ENCODE data around the gene CCNA2. TPM values are rescaled to one million over a fixed set of nuclear protein-coding genes. Genes with fewer than 3 reads are reported as not detected.

Gene CCNA2
- polyA plus RNA-seq (ENCODE audit: insufficient read length in 10 of 10) = 10 to 100 TPM; 14.7 to 32.5 (median 22.0) TPM
- long read RNA-seq, donor 1, transcript CCNA2-201 (8 exons, 2,797 nt) = major isoform, 8 of 8 reads
- long read RNA-seq, donor 1, partial matches to known transcripts = 0 of 8 reads
- long read RNA-seq, donor 1, other reads (novel, unspliced or antisense) = 0 of 8 reads
- long read RNA-seq, donor 2, partial matches to known transcripts = 0 of 1 reads
- long read RNA-seq, donor 2, other reads (novel, unspliced or antisense) = 0 of 1 reads
- long read RNA-seq, donor 3 = 0 reads
- long read RNA-seq, donor 4, partial matches to known transcripts = 0 of 2 reads
- long read RNA-seq, donor 4, other reads (novel, unspliced or antisense) = 0 of 2 reads
- long read RNA-seq, donor 5, transcript CCNA2-201 (8 exons, 2,797 nt) = major isoform, 7 of 18 reads
- long read RNA-seq, donor 5, partial matches to known transcripts = 11 of 18 reads
- long read RNA-seq, donor 5, other reads (novel, unspliced or antisense) = 0 of 18 reads
- long read RNA-seq, donor 6, partial matches to known transcripts = 0 of 2 reads
- long read RNA-seq, donor 6, other reads (novel, unspliced or antisense) = 0 of 2 reads
- long read RNA-seq, donor 7, transcript CCNA2-201 (8 exons, 2,797 nt) = major isoform, 6 of 6 reads
- long read RNA-seq, donor 7, partial matches to known transcripts = 0 of 6 reads
- long read RNA-seq, donor 7, other reads (novel, unspliced or antisense) = 0 of 6 reads
- long read RNA-seq, donor 8, transcript CCNA2-201 (8 exons, 2,797 nt) = major isoform, 6 of 6 reads
- long read RNA-seq, donor 8, partial matches to known transcripts = 0 of 6 reads
- long read RNA-seq, donor 8, other reads (novel, unspliced or antisense) = 0 of 6 reads
- long read RNA-seq, donor 9 = 0 reads

DNA sequence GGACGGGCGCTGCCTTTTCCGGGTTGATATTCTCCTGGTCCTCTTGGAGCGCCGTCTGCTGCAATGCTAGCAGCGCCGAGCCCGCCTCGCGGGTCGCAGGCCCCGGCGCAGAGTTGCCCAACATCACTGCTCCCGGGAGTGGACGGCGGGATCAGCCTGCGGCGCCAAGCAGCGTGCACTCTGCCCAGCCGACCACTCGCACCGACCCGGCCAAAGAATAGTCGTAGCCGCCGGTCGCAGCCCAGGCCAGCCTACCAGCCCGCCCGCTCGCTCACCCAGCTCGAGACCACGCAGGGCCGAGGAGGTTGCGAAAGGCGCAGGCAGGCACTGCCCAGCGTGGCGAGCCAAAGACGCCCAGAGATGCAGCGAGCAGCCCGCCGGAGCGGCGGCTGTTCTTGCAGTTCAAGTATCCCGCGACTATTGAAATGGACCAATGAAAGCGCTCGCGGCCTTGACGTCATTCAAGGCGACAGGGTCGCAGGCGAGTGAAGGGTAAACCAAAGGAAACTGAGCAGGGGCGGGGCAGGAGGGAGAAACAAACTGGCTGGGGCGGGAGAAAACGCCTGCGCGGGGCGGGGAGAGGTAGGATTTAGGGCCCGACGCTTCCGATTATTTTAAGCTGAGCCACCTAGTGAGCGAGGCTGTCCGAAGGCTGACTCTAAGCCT is at the start of gene CCNA2:
Gene CCNA2, minus strand, starts transcription at position 379 of the 666 bp plus-strand sequence. Its CDS starts 255 bp downstream, at position 124.
- DNase-seq = peak; percentile 97 to 98 (median 98)

GRCh38 chr4:121869841-121870822 is 46.4 kb upstream of the CCNA2 start, which contains the start of gene BBS7:
TSS of gene BBS7 (minus strand) at chr4:121870474. CDS start at chr4:121870313, 161 bp downstream.
- peak; percentile 98 to 99 (median 98) for DNase-seq

- DNase-seq = no peak
Observed at GRCh38 chr4:121863799-121864198, 40.1 kb upstream of the CCNA2 start.

- DNase-seq = no peak
Observed at GRCh38 chr4:121861426-121861825, 37.7 kb upstream of the CCNA2 start.

DNA sequence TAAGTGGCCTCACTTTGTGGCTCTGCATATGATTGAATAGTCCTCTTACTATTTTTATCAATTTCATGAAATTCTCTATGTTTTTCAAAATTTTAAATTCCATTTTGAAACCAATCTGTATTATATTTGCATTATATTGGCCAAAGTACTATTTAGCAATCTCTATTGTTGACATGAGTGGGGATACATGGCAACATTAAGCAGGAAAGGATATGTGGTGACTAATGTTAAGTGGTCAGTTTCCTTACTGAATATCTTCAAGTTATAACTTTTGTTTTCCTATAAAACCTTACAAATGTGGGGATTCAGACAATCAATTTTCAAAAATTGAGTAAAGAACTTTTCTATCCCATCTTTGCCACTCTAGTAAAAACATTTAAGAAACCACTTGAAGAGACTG is 36.4 kb upstream of the CCNA2 start:
- DNase-seq = no peak

DNA sequence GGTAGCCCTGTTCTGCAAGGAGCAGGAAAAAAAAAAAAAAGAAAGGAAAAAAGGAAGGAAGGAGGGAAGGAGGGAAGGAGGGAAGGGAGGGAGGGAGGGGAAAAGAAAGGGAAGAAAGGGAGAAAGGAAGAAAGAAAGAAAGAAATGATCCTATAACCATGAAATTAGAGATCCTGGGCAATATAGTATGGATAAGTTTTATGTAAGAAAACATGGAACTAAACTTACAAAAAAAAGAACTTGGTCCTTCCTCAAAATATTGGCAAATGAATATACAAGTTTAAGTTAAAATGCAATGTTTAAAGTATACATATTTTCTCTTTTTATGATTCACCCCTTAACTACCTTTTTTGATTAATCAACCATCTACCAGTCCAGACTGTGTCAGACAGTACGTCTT is 27.7 kb upstream of the CCNA2 start:
- DNase-seq = no peak

DNA sequence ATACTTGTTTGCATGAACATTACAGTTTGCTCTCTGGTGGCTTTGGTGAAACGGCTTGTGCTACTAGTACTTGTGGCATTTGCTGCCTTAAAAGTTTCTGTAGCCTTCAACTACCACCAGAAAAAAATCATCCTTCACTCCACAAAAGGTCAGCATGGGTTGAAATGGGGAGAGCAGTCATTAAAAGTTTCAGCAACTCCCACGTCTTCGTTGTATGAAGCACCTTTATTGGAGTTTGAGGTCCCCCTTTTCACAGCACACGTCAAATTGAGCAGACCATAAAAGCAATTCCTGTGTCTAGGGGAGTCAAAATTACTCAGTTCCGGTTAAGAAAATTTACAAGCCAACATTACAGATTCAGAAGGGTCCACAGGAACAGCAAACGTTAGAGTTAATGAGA is 23.0 kb upstream of the CCNA2 start:
- no peak for DNase-seq

DNA sequence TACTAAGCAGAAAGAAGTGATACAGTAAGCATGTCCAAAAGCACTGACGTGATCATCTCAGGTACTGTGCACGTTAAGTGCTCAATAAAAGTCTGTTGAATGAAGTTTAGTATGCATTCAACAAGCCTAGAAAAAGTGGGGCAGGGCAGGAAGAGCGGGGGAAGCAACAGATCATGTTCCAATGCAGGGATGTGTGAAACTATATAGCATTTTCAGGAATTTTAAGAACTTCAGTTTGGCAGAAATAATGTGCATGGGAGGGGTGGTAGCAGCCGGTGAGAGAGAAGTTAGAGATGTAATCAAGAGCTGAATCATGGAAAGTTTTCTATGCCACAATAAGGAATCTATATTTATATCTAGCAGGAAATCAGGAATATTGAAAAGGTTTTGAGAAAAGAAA is 19.2 kb upstream of the CCNA2 start:
- no peak for DNase-seq

- no peak for DNase-seq
Observed at GRCh38 chr4:121838136-121838535, 14.5 kb upstream of the CCNA2 start.

DNA sequence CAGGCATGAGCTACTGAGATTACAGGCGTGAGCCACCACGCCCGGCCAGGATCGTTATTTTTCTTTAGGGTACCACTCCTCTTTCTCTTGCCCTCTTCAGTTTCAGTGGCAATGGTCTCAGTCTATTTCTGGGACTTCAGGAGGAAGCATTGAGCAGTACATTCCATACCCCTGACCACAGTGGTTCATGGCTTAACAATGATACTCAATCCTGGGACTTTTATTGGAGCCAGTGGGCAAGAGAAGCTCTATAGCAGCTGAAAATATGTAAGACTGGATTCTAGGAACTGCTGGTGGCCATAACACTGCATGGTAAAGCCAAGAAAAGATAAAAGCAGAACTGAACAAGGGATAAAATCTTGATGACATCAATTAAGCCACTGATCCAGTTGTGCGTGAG is 5.8 kb upstream of the CCNA2 start:
- no peak for DNase-seq

GRCh38 chr4:121827853-121828252 is 4.2 kb upstream of the CCNA2 start:
- DNase-seq = no peak

DNA sequence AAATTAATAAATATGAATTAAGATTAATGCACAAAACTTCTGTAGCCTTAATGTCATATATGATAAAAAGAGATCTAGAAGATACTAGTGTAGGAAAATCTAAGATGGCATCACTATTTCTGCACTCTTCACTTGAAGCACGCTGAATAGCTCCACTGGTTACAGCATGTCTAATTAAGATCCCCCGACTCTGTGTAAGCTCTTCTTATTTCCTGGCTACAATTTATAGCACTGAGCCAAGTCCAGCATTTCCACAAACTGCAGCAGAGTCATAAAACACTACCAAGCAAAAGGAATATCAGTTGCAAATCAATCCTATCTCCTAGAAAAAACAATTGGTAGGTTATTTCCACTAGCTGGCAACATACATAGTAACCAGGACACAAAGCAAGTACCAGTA is 1.3 kb upstream of the CCNA2 start:
- DNase-seq = peak in 1 of 3 donors; percentile 9

DNA sequence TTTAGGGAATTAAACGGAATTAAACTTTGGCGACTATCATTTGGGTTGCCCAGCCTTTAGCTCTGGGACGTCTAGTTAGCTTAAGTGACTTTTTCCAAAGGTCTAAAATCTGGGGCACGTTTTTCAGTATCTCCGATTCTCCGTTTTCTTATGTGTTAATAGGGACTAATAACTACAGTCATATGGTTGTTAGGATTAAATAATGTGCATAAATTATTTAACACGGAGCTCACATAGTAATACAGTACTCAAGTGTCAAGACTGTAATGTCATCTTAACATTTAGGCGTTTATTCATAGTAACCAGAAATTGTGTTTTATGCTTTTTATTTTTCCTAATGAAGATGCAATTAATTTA is 466 bp upstream of the CCNA2 start:
- no peak for DNase-seq

DNA sequence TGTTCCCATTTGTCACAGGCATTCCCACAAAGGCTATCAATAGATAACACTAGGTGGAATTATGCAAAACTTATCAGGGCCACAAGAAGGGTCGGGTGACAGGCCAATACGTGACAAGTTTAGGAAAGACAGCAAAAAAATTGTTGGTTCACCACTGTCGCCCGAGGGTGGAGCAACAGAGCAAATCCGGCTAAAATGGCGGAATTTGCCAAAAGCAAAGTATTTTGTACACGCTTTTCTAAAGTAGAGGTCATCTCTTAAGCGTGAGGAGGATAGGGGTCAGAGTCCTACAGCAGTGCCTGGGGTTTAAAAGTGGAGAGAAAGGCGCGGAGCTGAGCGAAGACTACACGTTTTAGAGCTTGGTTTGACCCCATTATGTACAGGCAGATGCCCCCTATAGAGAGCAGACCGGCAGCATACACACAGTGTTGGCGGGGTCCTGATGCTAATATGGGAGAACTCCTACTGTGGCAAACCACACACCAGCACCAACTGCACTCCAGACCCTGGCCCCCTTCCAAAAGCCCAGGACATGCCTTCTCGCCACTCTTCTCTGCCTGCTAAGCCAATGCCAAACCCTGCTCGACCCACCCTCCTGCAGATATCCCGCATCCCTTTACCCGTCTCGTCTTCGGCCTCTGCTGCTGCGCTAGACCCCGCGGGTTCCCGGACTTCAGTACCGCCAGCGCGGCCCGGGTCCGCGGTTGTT is 733 bp downstream of the CCNA2 start:
- DNase-seq = peak in 1 of 3 donors; percentile 54

DNA sequence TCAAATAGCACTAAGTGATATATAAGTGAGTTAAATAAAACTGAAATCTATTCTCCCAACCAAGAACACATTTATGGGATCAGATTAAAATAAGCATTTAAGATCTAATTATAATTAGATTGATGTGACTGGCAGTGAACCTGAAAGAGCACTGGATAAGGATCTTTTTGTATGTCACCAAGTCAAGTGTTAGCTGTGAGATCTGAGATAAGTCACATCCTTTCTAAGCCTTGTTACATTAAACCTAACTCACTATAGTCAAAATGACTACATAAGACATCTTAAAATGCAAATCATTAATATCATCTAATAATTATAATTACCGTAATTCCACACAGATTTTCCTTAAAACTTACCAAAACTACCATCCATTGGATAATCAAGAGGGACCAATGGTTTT is 1.6 kb downstream of the CCNA2 start:
- DNase-seq = no peak

DNA sequence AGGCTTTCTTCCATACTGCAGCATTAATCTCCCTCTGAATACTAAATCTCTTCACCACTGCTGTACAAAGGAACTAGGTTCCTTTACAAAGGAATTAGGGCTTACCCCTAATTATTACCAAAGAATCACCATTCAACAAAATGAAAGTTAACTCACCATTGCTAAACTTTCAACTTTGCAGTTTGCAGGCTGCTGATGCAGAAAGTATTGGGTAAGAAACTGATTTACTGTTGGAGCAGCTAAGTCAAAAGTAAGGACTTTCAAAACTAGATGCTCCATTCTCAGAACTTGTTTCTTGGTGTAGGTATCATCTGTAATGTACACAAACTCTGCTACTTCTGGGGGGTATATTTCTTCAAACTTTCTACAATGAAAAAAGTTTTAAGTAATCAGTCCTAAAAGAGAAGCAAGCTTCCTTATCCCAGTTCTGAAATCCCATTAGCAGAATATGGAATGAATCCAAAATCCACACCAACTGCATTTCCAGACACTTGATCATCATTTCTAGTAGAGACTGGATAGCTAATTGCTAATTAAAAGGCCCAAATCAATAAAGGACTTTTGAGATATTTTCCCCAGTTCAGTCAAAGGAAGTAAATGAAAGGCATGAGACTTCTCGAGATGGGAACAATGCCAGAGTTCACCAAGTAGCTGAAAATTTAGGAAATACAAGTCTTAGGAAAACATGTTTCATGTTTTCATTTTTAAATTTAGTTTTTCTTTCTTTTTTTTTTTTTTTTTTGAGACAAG is 4.3 kb downstream of the CCNA2 start:
- DNase-seq = no peak

GRCh38 chr4:121818215-121818614 is 5.5 kb downstream of the CCNA2 start:
- no peak for DNase-seq

- no peak for DNase-seq
Observed at GRCh38 chr4:121817701-121818100, 6.0 kb downstream of the CCNA2 start.

- no peak for DNase-seq
Observed at GRCh38 chr4:121817006-121817405, 6.7 kb downstream of the CCNA2 start.

- no peak for DNase-seq
Observed at GRCh38 chr4:121814756-121815155, 8.9 kb downstream of the CCNA2 start.
